ENCODE results near the gene PACRG. TPM values are rescaled to one million over a fixed set of nuclear protein-coding genes. Genes with fewer than 3 reads are reported as not detected.

PACRG gene
- total and polyA plus RNA-seq, 8 donors = 1.5 to 6.8 (median 4.6) TPM

DNA sequence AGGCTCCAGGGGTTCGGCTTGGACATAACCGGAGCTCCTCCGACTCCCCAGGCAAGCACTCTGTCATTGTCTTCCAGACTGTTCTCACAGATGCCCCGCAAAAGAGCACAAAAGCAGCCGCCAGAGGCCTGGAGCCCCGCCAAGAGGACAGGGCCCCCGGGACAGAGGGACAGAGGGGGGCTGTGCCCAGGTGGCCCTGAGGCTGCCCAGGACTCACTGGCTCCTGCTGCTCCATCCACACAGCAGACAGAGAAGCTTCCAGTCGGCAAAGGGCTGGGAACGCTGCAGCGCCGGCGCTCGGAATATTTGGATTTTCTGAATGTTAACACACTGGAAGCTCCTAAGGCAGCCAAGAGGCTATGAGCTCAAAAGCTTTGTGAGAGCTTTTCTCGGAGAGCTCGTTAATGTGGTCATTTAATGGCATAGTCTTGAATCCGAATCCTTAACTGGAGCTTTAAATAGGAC is 618.8 kb downstream of the PACRG start:
- Histone ChIP-seq H3K4me3 (no peak overlapping the region), H3K27me3 (no peaks in the 10 kb centered on the region), H3K36me3 (no peaks in the 10 kb centered on the region), H3K4me1 (no peaks in the 10 kb centered on the region), H3K27ac (no peak overlapping the region), H3K9me3 (no peaks in the 10 kb centered on the region)
- DNase-seq (no peak), ATAC-seq (no peak)
- TF ChIP-seq, protein P1, sequence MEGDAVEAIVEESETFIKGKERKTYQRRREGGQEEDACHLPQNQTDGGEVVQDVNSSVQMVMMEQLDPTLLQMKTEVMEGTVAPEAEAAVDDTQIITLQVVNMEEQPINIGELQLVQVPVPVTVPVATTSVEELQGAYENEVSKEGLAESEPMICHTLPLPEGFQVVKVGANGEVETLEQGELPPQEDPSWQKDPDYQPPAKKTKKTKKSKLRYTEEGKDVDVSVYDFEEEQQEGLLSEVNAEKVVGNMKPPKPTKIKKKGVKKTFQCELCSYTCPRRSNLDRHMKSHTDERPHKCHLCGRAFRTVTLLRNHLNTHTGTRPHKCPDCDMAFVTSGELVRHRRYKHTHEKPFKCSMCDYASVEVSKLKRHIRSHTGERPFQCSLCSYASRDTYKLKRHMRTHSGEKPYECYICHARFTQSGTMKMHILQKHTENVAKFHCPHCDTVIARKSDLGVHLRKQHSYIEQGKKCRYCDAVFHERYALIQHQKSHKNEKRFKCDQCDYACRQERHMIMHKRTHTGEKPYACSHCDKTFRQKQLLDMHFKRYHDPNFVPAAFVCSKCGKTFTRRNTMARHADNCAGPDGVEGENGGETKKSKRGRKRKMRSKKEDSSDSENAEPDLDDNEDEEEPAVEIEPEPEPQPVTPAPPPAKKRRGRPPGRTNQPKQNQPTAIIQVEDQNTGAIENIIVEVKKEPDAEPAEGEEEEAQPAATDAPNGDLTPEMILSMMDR (IDR thresholded peaks at IDR 0.05) = no peak
- intact Hi-C loops (cut with DNase I) = no loop called here

DNA sequence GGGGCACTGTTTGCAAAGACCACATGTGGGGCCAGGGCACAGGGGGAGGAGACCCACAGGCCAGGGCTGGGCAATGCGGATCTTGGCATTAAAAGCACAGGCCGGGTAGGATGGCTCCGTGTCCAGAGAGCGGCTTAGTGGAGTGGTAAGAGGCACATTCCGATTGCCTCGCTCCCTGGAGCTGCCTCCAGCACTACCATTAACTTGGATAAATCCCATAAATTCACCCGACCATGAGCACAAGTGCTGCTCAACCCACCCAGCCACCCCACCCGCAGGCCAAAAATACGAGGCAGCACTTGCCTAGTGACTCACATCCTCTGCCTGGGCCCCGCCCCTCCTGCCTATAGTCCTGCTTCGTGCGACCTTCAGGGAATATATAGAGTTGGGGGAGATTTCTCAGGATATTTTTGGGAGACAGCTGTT is 619.3 kb downstream of the PACRG start:
- DNase-seq (no peak), ATAC-seq (no peak)
- H3K27ac ChIP-seq = no peak overlapping the region
- intact Hi-C loops (cut with DNase I) = no loop called here
- H3K36me3 ChIP-seq = no peaks in the 10 kb centered on the region
- no peaks in the 10 kb centered on the region for H3K9me3 ChIP-seq
- no peak overlapping the region for H3K4me3 ChIP-seq
- peaks cover 0 to 3% of the 10 kb centered on the region in 2 donors for H3K4me1 ChIP-seq
- TF ChIP-seq, protein P1 (IDR thresholded peaks at IDR 0.05) = no peak
- H3K27me3 ChIP-seq = no peaks in the 10 kb centered on the region

DNA sequence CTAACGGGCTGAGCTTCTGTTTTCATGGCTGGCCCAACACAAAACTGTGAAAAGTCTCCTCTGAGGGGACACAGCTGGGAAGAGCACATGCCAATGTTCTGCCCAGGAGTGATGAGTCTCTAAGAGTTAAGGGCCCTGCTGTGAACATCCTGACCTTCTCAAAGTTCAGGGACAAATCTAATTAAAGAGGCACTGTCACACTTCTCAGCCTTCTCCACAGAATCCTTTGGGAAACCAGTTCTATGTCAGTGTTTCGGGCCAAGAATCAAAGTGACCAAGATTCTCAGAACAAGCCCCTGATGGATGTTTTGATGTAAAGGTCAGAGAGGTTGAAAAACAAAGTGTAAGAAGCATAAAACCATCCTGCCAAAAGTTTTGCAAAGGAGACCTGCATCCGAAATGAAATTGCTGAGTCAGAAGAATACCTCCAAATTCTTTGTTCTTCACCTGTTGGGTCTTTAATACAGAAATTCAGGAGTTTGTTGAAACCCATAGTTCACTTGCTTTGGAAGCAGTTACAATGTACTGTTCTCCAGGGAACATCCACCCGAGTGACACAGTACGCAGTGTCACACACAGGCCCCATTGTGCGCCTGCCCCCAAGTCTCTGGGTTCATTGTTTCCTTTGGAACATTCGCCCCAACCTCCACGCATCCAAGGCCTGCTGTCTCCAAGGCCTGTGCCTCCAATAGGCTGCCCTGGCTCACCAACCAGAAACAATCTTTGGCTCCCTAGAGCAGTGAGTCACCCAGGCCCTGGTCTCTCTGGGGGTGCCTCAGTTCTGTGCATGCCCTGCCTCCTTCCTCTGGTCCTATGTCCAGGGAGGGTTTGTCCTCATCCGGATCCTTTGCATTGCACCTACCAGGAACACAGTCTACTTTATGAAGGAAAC is 621.3 kb downstream of the PACRG start:
- peaks cover 0 to 20% of the 10 kb centered on the region in 2 donors for H3K4me1 ChIP-seq
- H3K27me3 ChIP-seq = no peaks in the 10 kb centered on the region
- ATAC-seq (no peak), DNase-seq (no peak)
- TF ChIP-seq, protein P1 (IDR thresholded peaks at IDR 0.05) = no peak
- H3K27ac ChIP-seq = no peak overlapping the region
- no peaks in the 10 kb centered on the region for H3K9me3 ChIP-seq
- H3K4me3 ChIP-seq = no peak overlapping the region
- intact Hi-C loops (cut with DNase I) = no loop called here
- H3K36me3 ChIP-seq = no peaks in the 10 kb centered on the region

DNA sequence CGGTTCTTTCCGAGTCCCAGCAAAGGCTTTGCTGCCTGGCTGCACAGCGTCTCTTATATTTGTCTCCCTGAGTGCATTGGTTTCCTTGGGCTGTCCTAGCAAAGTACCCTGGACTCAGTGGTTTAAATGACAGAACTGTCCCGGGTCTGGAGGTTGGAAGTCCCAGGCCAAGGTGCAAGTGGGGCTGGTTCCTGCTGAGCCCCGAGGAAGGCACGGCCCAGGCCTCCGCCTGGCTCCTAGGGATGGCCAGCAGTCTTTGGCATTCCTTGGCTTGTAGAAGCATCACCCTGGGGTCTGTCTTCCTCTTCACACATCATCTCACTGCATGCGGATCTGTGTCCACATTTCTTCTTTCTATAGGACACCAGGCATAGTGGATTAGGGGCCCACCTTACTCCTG is 621.9 kb downstream of the PACRG start:
- TF ChIP-seq, protein P1 (IDR thresholded peaks at IDR 0.05) = no peak
- Histone ChIP-seq H3K27me3 (no peaks in the 10 kb centered on the region), H3K4me1 (peaks cover 0 to 26% of the 10 kb centered on the region in 2 donors), H3K9me3 (no peaks in the 10 kb centered on the region), H3K36me3 (no peaks in the 10 kb centered on the region), H3K4me3 (no peak overlapping the region), H3K27ac (no peak overlapping the region)
- no peak for DNase-seq
- intact Hi-C loops (cut with DNase I) = no loop called here
- no peak for ATAC-seq

DNA sequence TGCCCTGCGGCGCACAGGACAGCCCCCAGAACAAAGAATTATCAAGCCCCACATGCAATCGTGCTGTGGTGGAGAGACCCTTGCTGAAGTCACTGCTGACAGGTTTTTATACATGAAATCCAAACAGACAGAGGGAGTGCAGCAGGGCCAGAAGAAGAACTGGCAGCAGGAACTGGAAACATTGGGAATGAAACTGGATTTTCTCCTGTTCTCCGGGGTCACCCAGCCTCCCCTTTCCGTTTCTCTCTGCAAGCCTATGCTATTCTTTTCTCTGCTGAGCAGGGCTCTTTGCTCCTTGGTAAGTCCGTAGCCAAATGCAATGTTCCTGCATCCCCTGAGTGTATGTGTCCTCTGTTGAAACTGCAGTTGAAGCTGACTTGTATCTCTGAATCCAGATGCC is 623.2 kb downstream of the PACRG start:
- TF ChIP-seq, protein P1 (IDR thresholded peaks at IDR 0.05) = no peak
- no peaks in the 10 kb centered on the region for H3K9me3 ChIP-seq

More for the DNA sequence above, 623.2 kb downstream of the PACRG start:
- H3K27me3 ChIP-seq = no peaks in the 10 kb centered on the region
- ATAC-seq (no peak), DNase-seq (no peak)
- H3K4me3 ChIP-seq = no peak overlapping the region
- intact Hi-C loops (cut with DNase I) = no loop called here
- H3K4me1 ChIP-seq = peaks cover 9 to 39% of the 10 kb centered on the region in 2 donors
- no peak overlapping the region for H3K27ac ChIP-seq
- no peaks in the 10 kb centered on the region for H3K36me3 ChIP-seq

Measured in left lung (tissue), 10 donors.